ENCODE results near the gene GALNS.

DNA sequence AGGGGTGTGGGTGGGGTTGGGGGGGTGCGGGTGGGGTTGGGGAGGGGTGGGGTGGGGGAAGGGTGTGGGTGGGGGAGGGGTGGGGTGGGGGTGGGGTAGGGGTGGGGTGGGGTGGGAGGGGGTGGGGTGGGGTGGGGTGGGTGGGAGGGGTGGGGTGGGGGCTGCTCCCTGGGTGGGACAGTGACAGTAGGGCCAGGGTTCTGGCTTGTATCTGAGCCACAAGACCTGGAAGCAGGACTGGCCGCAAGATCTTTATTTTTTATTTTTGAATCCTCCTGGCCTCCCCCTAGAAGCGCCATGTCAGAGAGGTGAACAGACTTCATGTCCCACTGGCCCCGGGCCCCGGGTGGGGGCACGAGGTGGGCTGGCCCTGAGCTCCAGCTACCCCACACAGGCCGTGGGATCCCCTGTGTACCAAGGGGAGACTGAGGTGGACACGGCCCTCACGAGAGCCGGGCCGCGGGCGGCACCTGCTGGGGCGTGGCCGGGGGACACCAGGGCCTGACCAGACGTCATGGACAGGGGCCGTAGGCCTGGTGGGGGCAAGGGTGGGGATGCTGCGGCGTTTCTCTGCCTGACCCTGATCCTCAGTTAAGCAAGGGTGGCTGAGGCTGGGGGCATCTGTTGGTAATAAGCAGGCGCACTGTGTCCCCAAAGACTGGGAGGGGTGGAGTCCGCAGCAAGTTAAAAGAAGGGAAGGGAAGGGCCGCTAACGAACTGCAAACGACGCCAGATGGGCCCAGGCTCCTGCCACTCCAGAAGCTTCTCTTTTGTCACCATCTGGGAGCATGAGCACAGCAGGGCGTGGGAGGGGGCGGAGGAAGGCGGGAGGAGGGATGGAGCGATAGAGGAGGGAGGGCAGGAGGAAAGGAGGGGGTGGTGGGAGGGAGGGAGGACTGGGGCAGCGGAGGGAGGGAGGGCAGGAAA, 32.0 kb upstream of the GALNS start:
- no peak for TF ChIP-seq CTCF (IDR thresholded peaks at IDR 0.05; ENCODE audit: borderline replicate concordance, extremely low read depth, low read length, poor library complexity, severe bottlenecking)
- TF ChIP-seq EZH2 (IDR thresholded peaks at IDR 0.05; ENCODE audit: borderline replicate concordance, low read depth, low read length, severe bottlenecking), result no peak

Data from DND-41 (cell line).